DMS79 treated with DMSO at 0.1 percent for 48 hours (cell line): ENCODE results near the gene ERN1.
"Not testable (repeated sequence)": the region's sequence is repeated elsewhere in the genome, so short reads cannot be mapped to it uniquely, and the experiment has no call there.

Source experiments
- DNase-seq: peaks from one replicate; lab custom pipeline; 2025; lab: John Stamatoyannopoulos, UW

The ERN1 gene

DNA sequence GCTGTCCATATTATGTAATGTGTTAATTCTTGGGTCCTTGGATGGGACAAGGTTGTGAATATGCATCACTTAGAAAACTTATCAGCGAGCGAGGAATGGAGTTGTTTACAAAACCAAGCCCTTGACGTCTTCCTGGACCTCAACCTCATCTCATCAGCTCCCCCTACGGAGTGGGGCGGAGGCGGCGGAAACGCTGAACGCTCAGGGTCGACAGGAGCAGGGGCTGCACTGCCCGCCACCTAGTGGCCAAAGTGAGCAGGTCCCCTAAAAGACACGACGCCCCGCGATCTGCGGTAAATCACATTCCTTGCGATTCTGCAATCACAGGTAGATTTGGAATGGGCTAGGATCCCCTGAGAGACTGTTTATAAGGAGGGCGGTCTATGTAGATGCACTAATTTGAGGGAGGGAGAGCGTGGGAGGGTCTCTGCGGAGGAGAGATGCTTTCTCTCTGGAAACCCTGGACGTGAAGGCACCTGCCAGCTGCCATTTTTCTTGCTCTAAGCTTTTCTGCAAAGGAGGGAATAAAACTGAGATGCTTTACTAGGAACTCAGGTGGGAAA lies 104.1 kb downstream of the ERN1 start:
- DNase-seq = peak; percentile 50

DNA sequence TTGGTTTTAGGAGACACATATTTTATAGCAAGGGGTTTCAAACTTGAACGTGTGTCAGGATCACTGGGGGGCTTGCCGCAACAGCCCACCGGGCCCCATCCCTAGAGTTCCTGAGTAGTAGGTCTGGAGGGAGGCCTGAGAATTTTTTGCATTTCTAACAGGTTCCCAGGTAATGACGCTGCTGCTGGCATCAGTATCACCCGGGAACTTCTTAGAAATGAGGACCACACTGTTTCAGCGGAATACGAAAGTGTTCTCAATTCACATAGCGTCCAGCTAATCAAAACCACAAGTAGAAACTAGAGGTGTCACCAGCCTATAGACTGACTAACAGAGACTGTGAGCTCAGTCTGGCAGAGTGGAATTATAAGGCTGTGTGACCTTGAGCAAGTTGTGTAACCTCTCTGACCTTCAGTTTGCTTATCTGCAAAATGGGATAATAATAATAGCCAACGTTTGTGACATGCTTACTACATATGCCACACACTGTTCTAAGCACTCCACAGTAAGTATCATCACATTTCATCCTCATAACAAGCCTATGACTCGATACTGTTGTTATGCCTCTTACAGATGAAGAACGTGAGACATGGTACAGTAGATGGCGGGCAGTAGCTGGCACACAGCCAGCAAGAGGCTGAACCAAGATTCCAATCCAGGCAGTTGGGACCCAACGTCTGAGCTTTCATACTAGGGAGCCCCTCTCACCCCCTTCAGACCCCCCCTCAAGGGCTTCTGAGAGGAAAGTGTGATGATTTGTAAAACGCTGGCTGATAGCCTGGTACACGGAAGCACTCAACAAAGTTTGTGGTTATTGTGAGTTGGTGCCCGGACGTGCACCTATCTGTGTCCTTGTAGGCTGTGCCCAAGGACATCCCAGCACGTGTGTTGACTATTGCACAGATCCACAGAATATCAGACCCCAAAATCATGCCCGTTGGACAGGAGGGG lies 104.9 kb downstream of the ERN1 start:
- no peak for DNase-seq

DNA sequence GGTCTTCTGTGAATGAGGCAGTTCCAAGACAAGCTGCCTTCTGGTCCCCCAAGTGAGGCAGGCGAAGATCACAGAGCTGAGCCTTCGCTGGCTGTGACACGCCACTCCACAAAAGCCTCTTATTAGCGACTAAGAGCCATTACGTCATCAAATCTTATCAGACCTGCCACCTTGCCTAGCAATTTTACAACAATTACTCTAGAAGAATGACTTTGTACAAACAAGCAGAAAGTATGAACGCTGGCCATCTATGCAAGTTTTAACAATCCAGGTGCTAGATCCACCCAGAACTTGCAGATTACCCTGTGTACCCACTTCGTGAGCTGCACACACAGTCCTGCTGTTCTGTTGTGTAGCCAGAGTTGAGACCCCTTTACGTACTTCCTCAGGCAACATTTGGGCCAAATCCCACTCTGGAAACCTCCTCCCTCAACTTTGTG lies 105.7 kb downstream of the ERN1 start:
- DNase-seq = no peak

DNA sequence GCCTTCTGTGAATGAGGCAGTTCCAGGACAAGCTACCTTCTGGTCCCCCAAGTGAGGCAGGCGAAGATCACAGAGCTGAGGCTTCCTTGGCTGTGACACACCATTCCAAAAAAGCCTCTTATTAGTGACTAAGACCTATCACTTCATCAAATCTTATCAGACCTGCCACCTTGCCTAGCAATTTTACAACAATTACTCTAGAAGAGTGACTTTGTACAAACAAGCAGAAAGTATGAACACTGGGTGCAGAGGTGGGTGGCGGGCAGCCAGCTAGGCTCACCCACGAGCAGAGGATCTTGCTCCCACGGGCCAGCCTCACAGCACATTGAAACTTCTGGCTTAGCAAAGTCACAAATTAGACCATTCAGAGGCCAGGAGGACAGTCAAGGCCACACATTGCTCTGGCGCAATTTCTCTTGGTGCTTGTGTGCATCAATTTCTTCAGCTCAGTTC lies 107.3 kb downstream of the ERN1 start:
- DNase-seq = no peak

DNA sequence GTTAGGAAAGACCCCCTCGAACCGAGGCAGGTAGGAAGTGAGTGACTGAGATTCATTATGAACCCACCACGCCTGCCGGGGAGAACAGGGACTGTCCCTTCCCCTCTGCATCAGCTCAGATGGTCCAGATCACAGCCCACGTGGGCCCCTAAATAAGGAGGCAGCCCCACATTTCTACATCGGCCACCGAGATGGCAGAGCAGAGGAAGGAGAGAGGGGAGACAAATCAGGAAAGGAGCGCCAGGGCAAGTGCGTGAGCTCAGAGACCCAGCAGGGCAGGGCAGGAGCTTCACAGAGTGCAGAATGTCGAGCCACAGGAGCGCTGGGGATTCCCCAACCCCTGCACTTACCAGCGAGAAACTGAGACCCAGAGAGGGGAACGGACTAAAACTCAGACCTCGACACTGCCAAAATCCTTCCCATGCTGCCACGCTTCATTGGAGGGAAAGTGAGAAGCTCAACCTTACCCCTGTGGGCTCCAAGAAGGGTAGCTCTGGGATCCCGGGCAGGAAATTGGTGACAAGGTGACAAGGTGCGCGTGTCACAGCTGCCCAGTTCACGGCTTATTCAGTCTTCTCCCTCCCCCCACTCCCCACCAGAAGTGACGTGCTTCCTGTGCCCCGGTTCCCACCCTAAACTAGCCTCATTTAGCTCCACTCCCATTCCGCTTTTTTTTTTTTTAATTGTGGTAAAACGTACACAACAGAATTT lies 109.7 kb downstream of the ERN1 start, which contains the start of gene ICAM2:
Gene ICAM2, minus strand, starts transcription at position 578 of the 711 bp plus-strand sequence. CDS start 13,942 bp downstream, outside the sequence.
- DNase-seq = no peak

DNA sequence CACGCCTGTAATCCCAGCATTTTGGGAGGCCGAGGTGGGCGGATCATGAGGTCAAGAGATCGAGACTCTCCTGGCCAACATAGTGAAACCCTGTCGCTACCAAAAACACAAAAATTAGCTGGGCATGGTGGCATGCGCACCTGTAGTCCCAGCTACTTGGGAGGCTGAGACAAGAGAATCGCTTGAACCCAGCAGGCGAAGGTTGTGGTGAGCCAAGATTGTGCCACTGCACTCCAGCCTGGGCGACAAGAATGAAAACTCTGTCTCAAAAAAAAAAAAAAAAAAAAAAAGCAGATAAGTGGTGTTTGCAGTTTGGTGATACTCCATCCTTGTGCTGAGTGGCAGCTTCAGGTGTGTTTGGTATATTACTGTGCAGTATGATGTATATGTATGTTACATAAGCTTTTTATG lies 110.4 kb downstream of the ERN1 start:
- not testable (repeated sequence) for DNase-seq

DNA sequence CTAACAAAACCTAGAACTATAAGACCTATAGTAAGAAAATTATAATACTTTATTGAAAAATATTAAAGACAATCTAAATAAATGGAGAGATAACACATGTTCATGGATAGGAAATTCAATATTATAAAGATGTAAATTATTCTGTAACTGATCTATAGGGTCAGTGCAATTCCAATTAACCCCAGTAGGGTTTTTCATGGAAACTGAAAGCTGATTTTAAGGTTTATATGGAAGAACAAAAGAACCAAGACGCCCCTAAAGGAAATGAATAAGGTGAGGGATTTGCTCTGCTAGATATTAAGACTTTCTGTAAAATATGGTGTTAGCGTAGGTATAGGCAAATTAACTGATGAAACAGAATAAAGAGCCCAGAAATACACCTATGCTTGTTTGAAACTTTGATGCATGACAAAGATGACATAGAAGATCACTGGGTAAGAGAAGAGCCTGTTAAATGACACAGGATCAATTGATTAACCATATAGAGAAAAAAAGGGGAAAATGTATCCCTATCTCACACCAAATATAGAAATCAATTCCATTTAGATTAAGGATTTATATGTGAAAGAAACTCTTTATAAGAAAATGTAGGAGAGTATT lies 112.5 kb downstream of the ERN1 start:
- DNase-seq = no peak

DNA sequence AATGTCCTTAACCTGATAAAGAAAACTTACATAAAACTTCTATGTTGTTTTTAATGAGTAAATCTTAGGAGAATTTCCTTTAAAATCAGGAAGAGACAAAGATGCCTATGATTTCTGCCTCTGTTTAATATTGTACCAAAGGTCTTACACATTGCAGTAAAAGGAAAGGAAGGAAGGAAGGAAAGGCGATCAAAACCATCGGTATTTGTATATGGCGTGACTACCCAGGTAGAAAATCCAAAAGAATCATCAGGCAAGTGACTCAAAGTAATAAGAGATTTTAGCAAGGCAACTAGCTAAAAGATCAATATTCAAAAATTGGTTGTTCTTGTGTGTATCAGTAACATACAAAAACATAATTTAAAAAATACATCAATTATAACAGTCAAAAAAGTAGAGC lies 113.0 kb downstream of the ERN1 start:
- DNase-seq = no peak

DNA sequence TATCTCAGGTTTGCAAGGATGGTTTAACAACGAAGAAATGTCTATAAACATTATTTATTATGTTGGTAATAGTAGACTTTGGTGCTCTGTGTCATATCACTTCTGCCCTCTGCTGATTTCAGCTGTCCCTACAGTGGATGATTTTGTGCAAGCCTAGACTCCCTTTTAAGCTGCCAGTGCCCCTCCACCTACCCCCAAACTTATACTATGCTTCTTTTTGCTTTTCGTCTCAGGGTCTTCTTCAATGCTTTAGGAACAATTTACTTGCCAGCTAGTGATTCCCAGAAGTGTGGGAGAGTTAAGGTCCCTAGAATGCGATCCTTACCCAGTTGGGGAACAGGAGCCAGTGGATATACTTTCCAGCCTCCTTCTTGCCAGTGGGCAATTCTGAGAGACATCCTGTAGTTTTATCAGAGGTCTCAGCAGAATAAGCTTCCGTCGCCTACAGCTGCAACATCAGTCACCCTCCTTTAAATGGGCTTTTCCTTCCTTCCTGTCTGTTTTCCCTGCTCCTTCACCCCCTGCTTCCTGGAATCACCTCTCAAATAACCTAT lies 113.6 kb downstream of the ERN1 start:
- DNase-seq = no peak

DNA sequence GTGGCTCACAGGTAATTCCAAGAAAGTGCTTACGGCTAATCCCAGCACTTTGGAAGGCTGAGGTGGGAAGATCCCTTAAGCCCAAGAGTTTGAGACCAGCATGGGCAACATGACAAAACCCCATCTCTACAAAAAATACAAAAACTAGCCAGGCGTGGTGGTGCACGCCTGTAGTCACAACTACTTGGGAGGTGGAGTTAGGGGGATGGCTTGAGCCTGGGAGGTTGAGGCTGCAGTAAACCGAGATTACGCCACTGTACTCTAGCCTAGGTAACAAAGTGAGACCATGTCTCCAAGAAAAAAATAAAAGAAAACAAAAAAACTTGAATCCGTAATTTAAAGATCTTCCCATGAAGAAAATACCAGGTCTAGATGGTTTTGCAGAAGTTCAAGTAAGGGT lies 114.5 kb downstream of the ERN1 start:
- DNase-seq = no peak

DNA sequence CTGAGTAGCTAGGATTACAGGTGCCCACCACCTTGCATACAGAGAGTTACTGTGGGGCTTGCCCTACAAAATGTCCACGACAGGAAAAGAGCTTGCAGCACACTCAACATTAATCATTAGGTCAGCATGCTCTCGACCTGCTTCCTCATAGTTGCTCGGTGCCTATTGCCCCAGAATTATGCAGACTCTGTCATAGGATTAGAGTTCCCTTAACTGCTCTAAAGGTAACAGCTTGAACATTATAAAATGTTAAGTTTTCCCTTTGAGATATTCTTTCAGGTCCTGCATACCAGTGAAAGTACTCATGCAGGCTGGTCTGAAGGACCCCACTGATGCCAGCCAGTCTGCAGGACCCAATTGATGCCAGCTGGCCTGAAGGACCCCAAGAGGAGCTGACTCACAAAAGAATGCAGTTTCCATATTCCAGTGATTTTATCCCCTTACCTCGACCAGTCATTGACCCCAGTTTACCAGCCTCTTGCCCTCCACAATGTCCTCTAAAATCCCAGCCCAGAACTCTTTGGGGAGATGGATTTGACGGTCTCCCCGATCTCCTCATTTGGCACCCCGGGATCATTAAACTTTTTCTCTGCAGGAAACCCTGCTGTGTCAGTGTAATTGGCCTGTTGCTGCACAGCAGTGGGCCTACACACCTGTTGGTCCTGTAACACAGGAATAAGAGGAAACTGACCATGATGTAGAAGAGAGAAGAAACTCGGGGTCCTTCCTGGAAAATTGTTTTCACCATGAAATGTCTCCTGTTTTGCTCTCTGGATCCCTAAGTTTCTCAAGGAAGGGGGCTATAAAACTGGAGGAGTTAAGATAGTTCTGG lies 120.2 kb downstream of the ERN1 start:
- no peak for DNase-seq

DNA sequence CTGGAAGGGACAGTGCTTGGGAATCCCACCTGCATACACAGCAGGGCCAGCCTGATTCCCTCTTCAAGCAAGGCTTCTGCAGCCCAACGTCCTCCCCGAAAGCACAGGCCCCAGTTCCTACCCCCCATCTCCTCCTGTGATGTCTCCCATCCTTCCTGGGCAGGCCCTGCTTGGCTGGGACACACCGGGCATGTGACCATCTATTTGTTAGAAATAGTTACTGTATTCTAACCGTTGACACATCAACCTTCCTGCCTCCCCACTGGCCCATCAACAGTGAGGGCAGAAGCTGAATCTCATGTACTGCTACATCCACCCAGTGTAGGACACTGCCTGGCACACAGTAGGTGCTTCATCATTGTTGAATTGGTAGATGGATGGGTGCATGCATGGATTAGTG lies 121.1 kb downstream of the ERN1 start:
- DNase-seq = no peak

DNA sequence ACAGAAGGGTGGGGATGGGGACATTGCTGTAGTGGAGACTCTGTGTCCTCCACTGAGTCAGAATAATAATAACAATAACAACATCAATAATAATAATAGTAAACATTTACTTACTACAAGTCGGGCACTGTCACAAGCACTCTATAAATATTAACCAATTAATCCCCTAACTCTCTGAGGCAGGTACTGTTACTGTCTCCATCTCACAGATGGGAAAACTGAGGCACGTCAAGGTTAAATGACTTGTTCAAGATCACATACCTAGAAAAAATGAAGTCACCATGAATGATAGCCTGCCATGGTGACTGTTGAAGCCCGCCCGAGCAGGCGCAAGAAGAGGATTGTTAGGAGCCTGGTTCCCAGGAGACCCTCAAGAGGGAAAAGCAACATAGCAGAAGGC lies 121.6 kb downstream of the ERN1 start:
- no peak for DNase-seq

DNA sequence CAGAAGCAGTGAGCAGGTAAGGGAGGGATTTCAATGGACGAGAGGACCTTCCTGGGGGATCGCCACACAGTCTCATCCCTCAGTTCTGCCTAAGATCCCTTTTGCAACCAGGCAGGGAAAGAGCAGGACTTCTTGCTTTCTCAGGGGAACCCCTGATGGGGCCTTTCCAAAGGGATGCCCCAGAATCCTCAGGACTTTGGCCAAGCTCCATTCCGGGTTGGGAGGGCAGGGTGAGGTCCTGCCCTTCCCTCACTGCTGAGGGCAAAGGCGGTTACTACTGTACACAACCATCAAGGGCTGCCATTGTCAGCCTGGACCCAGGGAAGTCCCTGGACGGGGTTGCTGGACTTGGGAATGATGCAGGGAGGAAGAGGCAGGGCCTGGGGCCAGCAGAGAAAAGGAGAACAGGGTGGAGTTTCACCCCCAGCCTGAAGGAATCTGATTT lies 122.1 kb downstream of the ERN1 start:
- no peak for DNase-seq

DNA sequence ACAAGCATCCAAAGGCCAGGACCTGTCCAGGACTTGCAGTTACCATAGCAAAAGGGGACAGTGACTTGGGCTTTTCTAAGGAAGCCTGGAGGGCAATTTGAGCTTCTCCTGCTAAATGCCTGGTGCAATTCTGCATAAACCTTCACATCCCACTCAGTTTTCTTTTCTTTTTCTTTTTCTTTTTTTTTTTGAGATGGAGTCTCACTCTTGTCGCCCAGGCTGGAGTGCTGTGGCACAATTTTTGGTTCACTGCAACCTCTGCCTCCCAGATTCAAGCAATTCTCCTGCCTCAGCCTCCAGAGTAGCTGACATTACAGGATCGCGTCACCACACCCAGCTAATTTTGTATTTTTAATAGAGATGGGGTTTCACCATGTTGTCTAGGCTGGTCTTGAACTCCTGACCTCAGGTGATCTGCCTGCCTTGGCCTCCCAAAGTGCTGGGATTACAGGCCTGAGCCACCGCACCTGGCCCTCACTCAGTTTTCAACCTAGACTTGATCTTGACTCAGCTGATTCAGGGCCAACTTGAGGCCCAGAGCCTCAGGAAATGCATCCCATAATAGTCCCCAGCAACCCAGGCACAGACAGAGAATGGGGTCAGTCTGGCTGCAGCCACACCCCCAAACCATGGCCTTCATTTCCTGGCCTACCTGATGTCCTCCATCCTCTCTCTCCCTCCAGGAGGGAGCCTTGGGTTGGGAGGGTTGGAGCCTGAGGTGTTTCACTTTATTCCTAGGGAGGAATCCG lies 122.7 kb downstream of the ERN1 start:
- not testable (repeated sequence) for DNase-seq

DNA sequence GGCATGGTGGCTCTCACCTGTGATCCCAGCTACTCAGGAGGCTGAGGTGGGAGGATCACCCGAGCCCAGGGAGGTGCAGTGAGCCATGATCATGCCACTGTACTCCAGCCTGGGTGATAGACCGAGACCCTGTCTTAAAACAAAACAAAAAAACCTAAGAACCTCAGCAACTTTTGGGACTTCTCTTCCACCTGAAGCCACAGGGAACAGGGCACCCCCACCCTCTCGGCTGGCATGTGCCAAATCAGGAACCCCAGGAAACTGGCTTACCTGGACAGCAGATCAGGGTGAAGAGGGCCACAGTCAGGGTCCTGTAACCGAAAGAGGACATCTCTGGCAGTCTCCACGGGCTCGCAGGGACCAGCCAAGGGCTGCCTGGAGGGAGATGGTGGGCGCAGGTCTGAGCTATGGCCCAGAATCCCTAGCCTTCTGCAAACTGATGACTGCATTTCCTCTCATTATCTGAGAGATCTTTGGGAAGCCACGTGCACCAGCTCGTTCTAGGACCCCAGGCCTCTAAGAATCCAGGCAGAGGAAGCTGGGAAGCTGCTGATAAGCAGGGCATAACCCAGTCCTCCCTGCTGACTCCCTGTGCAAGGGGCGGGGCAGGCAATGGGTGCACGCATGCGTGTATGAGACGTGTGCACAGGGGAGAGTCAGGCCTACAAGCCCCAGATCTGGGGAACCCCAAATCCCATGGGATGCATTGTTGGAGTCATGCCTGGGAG lies 123.4 kb downstream of the ERN1 start:
- DNase-seq = no peak

DNA sequence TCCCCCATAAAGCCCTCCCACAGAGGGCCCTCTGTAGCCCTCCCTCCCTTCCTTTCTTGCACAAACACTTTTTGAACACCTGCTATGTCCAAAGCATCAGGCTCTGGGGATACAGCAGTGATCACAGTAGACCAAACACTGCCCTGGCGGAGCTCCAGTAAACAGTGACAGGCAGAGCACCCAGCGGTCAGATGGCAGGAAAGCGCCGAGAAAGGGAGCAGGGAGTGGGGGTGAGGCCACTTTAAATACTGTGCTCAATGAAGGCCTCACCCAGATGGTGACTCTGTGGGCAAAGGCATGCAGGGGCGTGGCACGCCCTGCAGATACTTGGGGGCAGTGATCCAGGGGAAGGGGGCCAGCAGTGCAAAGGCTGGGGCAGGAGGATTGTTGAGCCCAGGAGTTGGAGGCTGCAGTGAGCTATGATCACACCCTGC lies 124.2 kb downstream of the ERN1 start:
- DNase-seq = peak; percentile 26

DNA sequence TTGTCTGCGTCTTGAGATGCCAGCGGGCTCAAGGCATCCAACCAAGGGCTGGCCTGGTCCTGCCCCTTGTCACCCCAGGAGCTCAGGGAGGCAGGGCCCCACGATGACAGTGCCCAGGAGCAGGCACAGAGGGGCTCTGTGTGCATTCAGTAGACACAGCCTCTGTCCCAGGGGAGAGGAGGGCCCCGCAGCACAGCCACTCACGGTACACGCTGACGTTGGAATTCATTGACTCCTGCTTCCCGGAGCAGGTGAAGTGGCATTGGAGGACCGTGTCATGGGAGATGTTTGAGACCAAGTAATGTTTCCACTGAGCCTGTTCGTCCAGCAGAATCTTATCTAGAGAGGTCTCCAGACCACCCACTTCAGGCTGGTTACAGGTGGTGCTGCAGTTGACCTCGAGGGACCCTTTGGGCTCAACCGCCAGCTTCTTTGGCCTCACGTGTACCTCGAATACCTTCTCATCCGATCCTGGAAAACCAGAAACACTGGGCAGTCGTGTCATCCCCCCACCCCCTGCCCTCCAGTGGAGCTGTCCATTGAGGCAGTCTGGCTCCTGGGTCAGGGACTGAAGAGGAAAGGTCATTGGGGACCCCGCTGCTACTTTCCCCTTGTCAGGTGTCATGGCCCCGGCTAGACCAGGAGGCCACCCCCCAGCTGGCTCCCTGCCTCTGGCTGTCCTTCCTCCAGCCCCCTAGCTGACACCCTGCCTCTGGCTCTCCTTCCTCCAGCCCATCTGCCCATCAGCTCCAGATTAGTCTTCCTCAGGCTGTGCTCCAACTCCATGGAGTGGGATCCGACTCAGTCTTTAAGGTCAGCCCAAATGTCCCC lies 124.8 kb downstream of the ERN1 start:
- DNase-seq = no peak
